Heart left ventricle (tissue), 13 donors: Measurements from ENCODE around the gene DDX56.

Experiments
- POLR2A ChIP-seq, 2 donors: fragments of 450-650 bp; IDR thresholded peaks; one replicate each; pipeline ENCODE4 v1.6.1; 2017; ENCODE audit warnings: antibody characterized with exemption in 2 of 2, mild to moderate bottlenecking in 2 of 2, moderate library complexity in 2 of 2
- TF ChIP-seq, protein P1 (sequence below), 12 donors: fragments of 200-600 bp; sonication (generic) in 4 of 12; IDR thresholded peaks; one replicate each; pipeline versions ENCODE4 v1.5.0 to v1.8.0; 2018 to 2022; ENCODE audit warnings: antibody characterized with exemption in 12 of 12, mild to moderate bottlenecking in 5 of 12
- donor health status: ischemic (EF 13 %, LVEDD 7.1; RV severe dilation, severe dysfunction).
- donor health status: DM: no; HTN: yes; CAD: no.
- donor health status: DM: no; HTN: no; CAD: no.
- donor health status: ischemic (EF 25% LVEDD 6.9; RV normal size, moderate dysfunction).
- donor health status: ischemic (EF 25% LVEDD 5.7; RV mildly dilated, moderate dysfunction).
- donor health status: ischemic (EF 35%, LVEDD 5.7; RV mildly dilated, moderate dysfunction).
- donor health status: nonischemic (EF 11% LVEDD 7.7; RV severe dilation, severe dysfunction).
- donor health status: DM: yes; HTN: yes; CAD: no.
- donor health status: PGD.
- donor health status: ischemic (EF 29% LVEDD 5.4; RV normal size, mild dysfunction).
- donor health status: nonischemic (EF 23%, LVEDD 6.1; RV moderate dilation, normal function).

DNA sequence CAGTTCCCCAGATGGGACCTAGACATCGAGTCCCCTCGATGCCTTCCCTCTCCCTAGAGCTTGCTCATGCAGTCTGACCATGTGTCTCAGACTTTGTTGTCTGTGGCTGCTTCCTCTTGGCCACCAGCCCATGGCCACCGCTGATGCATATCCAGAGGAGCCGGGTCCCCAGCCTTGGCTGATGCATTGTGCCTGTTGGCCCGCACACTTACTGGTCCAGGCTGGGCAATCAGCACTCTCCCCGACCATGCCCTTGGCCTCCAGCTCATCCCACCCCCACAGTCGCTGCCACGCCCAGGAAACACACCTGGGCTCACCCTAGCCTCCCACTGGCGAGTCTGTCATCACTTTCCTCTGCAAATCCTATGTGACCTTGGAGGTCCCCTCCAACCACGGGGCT is 42.7 kb downstream of the DDX56 start:
- TF ChIP-seq, protein P1, sequence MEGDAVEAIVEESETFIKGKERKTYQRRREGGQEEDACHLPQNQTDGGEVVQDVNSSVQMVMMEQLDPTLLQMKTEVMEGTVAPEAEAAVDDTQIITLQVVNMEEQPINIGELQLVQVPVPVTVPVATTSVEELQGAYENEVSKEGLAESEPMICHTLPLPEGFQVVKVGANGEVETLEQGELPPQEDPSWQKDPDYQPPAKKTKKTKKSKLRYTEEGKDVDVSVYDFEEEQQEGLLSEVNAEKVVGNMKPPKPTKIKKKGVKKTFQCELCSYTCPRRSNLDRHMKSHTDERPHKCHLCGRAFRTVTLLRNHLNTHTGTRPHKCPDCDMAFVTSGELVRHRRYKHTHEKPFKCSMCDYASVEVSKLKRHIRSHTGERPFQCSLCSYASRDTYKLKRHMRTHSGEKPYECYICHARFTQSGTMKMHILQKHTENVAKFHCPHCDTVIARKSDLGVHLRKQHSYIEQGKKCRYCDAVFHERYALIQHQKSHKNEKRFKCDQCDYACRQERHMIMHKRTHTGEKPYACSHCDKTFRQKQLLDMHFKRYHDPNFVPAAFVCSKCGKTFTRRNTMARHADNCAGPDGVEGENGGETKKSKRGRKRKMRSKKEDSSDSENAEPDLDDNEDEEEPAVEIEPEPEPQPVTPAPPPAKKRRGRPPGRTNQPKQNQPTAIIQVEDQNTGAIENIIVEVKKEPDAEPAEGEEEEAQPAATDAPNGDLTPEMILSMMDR (IDR thresholded peaks at IDR 0.05): no peak
- no peak for TF ChIP-seq POLR2A (IDR thresholded peaks at IDR 0.05)
